ENCODE measurements around the gene NMNAT2.

NMNAT2 gene

GRCh38 chr1:183222909-183223308 is 195.3 kb downstream of the NMNAT2 start:
- TF ChIP-seq CTCF (IDR thresholded peaks at IDR 0.05; ENCODE audit: extremely low read depth, missing control alignments) = no peak
- DNase-seq (ENCODE audit: low spot score) = no peak

- no peak for DNase-seq (ENCODE audit: low spot score)
- no peak for TF ChIP-seq CTCF (IDR thresholded peaks at IDR 0.05; ENCODE audit: extremely low read depth, missing control alignments)
These were observed 198.6 kb downstream of the NMNAT2 start for GRCh38 chr1:183219616-183220009.

GRCh38 chr1:183218971-183219615 is 199.1 kb downstream of the NMNAT2 start:
- DNase-seq (ENCODE audit: low spot score) = no peak
- no peak for TF ChIP-seq CTCF (IDR thresholded peaks at IDR 0.05; ENCODE audit: extremely low read depth, missing control alignments)

- no peak for TF ChIP-seq CTCF (IDR thresholded peaks at IDR 0.05; ENCODE audit: extremely low read depth, missing control alignments)
- DNase-seq (ENCODE audit: low spot score) = no peak
These were observed 200.1 kb downstream of the NMNAT2 start for GRCh38 chr1:183218027-183218618.

DNA sequence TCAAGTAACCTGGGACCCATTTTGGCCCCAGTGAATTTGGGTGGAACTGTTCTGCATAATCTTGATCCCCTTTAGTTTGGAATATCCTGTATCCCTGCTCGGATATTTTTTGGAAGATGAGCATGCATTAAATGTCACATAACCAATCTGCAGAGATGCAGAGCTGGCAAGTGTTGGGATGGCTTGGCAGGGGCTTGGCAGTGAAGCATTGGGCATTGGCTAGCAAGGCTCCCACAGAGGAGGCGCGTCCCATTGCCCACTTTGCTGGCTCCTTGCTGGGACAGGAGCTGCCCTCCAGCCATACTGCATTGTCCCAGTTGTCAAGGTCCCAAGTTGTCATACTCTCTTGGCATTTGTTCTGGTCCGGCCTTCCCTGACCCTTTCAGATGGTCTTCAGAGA is 202.2 kb downstream of the NMNAT2 start:
- no peak for TF ChIP-seq CTCF (IDR thresholded peaks at IDR 0.05; ENCODE audit: extremely low read depth, missing control alignments)
- DNase-seq (ENCODE audit: low spot score) = no peak

GRCh38 chr1:183215076-183215720 is 203.0 kb downstream of the NMNAT2 start:
- no peak for TF ChIP-seq CTCF (IDR thresholded peaks at IDR 0.05; ENCODE audit: extremely low read depth, missing control alignments)
- DNase-seq (ENCODE audit: low spot score) = no peak

Measured in GM20000 (cell line).